ENCODE results near the gene SSTR4. TPM values are rescaled to one million over a fixed set of nuclear protein-coding genes. Genes with fewer than 3 reads are reported as not detected.

Gene SSTR4
- total and polyA plus RNA-seq, 2 of the 13 experiments (the other 11 are each of a cell fraction or from before 2014, with no cell fraction given), result not detected

DNA sequence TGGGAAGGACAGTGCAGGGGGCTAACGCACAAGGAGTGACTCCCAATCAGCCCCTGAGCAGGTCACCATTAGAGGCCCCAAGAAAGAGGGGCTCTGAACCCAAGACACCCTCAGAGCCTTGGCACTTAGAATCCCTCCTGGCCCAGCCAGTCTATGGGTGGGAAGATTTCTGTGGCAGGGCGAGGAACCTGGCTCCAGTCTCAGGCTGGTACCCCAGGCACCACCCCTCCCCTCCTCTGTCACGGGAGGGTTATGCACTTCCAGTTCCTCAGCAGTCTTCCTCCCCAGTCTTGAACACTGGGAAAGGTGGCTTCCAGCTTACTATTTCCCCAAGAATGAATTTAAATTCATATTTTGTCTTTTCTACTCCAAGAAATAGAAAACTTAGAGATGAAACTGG, 27.6 kb upstream of the SSTR4 start:
- H3K9me3 ChIP-seq (ENCODE audit: low read length), result no peaks in the 10 kb centered on the region
- H3K4me1 ChIP-seq (ENCODE audit: insufficient read depth, low read length), result no peaks in the 10 kb centered on the region
- FAIRE-seq (no peak), ATAC-seq (no peak), DNase-seq (ENCODE audit: low spot score) (no peak)
- CTCF ChIA-PET (ENCODE audit: low intra/inter-chr PET ratio, low total read pairs), result no interaction called here
- in situ Hi-C loops (cut with HindIII; ENCODE audit: extremely low pct_ligation_motif_present, low pct_unique_long_range_greater_than_20kb), result no loop called here
- BruUV-seq (replicated peaks), result no TSS peak
- H3K4me3 ChIP-seq (replicated peaks in 1 of 3; ENCODE audit: insufficient read depth in 1 of 3, low read depth in 2 of 3, low read length in 3 of 3), result no peak overlapping the region
- POLR2A ChIA-PET, result no interaction called here
- 11% methylated on average over 3 of the region's 3 CpGs for WGBS (ENCODE audit: low lambda C conversion rate)
- H4K20me1 ChIP-seq (ENCODE audit: insufficient read depth, low read length), result no peaks in the 10 kb centered on the region
- H2AFZ ChIP-seq (ENCODE audit: low read length), result no peak overlapping the region
- no peaks in the 10 kb centered on the region for H3K36me3 ChIP-seq (replicated peaks in 1 of 2; ENCODE audit: control insufficient read depth in 1 of 2, insufficient read depth in 2 of 2, low read length in 2 of 2)
- no peak overlapping the region for H3K4me2 ChIP-seq (ENCODE audit: low read depth, low read length)
- intact Hi-C loops (cut with micrococcal nuclease; ENCODE audit: unreplicated experiment), result no loop called here
- H3K27me3 ChIP-seq (ENCODE audit: control insufficient read depth in 1 of 2, insufficient read depth in 2 of 2, low read length in 2 of 2), result 0 out of 5 replicates have a peak, but pooled peaks cover 0 to 6% of the 10 kb centered on the region in 2 experiments
- H3K9ac ChIP-seq (ENCODE audit: insufficient read depth, low read depth, low read length), result no peak overlapping the region
- H3K27ac ChIP-seq (ENCODE audit: extremely low read length, insufficient read depth, low read length), result no peak overlapping the region
- no peaks in the 10 kb centered on the region for H3K79me2 ChIP-seq (ENCODE audit: insufficient read depth, low read length)
- TF ChIP-seq ZNF382 (CRISPR knock-in tag; IDR thresholded peaks at IDR 0.05; ENCODE audit: borderline replicate concordance), result no peak
- no peak for TF ChIP-seq CHD2 (IDR thresholded peaks at IDR 0.05; ENCODE audit: low read depth, low read length)
- no peak for TF ChIP-seq ZNF747 (CRISPR knock-in tag; IDR thresholded peaks at IDR 0.05; ENCODE audit: borderline replicate concordance)
- TF ChIP-seq XRCC5 (optimal IDR thresholded peaks at IDR 0.05; ENCODE audit: low read length), result no peak
- TF ChIP-seq ZFAT (CRISPR knock-in tag; conservative IDR thresholded peaks at IDR 0.05), result no peak
- TF ChIP-seq HNF4A (CRISPR knock-in tag; IDR thresholded peaks at IDR 0.05), result no peak
- no peak for TF ChIP-seq ZNF496 (CRISPR knock-in tag; IDR thresholded peaks at IDR 0.05; ENCODE audit: insufficient replicate concordance)
- TF ChIP-seq KDM4B (CRISPR knock-in tag; IDR thresholded peaks at IDR 0.05), result no peak
- TF ChIP-seq ZNF558 (CRISPR knock-in tag; IDR thresholded peaks at IDR 0.05; ENCODE audit: borderline replicate concordance), result no peak
- TF ChIP-seq SALL2 (CRISPR knock-in tag; IDR thresholded peaks at IDR 0.05), result no peak
- no peak for TF ChIP-seq ZNF224 (CRISPR knock-in tag; IDR thresholded peaks at IDR 0.05)
- TF ChIP-seq, protein P1, sequence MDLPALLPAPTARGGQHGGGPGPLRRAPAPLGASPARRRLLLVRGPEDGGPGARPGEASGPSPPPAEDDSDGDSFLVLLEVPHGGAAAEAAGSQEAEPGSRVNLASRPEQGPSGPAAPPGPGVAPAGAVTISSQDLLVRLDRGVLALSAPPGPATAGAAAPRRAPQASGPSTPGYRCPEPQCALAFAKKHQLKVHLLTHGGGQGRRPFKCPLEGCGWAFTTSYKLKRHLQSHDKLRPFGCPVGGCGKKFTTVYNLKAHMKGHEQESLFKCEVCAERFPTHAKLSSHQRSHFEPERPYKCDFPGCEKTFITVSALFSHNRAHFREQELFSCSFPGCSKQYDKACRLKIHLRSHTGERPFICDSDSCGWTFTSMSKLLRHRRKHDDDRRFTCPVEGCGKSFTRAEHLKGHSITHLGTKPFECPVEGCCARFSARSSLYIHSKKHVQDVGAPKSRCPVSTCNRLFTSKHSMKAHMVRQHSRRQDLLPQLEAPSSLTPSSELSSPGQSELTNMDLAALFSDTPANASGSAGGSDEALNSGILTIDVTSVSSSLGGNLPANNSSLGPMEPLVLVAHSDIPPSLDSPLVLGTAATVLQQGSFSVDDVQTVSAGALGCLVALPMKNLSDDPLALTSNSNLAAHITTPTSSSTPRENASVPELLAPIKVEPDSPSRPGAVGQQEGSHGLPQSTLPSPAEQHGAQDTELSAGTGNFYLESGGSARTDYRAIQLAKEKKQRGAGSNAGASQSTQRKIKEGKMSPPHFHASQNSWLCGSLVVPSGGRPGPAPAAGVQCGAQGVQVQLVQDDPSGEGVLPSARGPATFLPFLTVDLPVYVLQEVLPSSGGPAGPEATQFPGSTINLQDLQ (CRISPR knock-in tag; IDR thresholded peaks at IDR 0.05), result no peak
- no peak for TF ChIP-seq ATF7 (IDR thresholded peaks at IDR 0.05)
- no peak for TF ChIP-seq ATF7 (CRISPR knock-in tag; IDR thresholded peaks at IDR 0.05)
- TF ChIP-seq, protein P2, sequence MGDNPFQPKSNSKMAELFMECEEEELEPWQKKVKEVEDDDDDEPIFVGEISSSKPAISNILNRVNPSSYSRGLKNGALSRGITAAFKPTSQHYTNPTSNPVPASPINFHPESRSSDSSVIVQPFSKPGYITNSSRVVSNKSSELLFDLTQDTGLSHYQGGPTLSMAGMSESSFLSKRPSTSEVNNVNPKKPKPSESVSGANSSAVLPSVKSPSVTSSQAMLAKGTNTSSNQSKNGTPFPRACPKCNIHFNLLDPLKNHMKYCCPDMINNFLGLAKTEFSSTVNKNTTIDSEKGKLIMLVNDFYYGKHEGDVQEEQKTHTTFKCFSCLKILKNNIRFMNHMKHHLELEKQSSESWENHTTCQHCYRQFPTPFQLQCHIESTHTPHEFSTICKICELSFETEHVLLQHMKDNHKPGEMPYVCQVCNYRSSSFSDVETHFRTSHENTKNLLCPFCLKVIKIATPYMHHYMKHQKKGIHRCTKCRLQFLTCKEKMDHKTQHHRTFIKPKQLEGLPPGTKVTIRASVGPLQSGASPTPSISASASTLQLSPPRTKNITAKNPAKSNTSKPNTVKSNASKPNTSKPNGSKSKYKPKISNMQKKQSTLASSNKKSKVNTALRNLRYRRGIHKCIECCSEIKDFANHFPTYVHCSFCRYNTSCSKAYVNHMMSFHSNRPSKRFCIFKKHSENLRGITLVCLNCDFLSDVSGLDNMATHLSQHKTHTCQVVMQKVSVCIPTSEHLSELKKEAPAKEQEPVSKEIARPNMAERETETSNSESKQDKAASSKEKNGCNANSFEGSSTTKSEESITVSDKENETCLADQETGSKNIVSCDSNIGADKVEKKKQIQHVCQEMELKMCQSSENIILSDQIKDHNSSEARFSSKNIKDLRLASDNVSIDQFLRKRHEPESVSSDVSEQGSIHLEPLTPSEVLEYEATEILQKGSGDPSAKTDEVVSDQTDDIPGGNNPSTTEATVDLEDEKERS (CRISPR knock-in tag; IDR thresholded peaks at IDR 0.05), result no peak
- TF ChIP-seq ZSCAN29 (CRISPR knock-in tag; conservative IDR thresholded peaks at IDR 0.05), result no peak
- TF ChIP-seq, protein P3, sequence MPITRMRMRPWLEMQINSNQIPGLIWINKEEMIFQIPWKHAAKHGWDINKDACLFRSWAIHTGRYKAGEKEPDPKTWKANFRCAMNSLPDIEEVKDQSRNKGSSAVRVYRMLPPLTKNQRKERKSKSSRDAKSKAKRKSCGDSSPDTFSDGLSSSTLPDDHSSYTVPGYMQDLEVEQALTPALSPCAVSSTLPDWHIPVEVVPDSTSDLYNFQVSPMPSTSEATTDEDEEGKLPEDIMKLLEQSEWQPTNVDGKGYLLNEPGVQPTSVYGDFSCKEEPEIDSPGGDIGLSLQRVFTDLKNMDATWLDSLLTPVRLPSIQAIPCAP (CRISPR knock-in tag; IDR thresholded peaks at IDR 0.05; ENCODE audit: low read depth), result no peak
- TF ChIP-seq, protein P4, sequence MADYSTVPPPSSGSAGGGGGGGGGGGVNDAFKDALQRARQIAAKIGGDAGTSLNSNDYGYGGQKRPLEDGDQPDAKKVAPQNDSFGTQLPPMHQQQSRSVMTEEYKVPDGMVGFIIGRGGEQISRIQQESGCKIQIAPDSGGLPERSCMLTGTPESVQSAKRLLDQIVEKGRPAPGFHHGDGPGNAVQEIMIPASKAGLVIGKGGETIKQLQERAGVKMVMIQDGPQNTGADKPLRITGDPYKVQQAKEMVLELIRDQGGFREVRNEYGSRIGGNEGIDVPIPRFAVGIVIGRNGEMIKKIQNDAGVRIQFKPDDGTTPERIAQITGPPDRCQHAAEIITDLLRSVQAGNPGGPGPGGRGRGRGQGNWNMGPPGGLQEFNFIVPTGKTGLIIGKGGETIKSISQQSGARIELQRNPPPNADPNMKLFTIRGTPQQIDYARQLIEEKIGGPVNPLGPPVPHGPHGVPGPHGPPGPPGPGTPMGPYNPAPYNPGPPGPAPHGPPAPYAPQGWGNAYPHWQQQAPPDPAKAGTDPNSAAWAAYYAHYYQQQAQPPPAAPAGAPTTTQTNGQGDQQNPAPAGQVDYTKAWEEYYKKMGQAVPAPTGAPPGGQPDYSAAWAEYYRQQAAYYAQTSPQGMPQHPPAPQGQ (CRISPR knock-in tag; IDR thresholded peaks at IDR 0.05; ENCODE audit: borderline replicate concordance), result no peak

Measured in HepG2 (cell line).